ENCODE measurements around the gene CIT.

Gene CIT

DNA sequence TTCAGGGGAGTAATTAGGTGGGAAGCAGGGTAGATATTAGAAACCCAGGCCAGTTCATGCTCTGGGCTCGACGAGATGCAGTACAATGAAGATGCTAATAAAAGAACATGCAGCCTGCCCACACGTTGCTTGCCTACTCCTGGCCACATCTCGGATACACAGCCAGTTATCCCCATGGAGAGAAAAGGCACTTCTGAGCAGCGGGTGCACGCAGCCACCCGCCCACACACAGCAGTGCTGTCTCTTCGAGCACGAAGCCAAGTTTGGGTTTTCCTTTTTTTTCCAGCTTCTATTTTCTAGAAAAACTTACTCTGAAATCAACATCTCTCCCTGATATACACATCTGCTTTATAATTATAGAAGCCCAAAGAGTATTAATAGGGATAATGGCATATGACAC, 85.7 kb downstream of the CIT start:
- DNase-seq, result no peak

DNA sequence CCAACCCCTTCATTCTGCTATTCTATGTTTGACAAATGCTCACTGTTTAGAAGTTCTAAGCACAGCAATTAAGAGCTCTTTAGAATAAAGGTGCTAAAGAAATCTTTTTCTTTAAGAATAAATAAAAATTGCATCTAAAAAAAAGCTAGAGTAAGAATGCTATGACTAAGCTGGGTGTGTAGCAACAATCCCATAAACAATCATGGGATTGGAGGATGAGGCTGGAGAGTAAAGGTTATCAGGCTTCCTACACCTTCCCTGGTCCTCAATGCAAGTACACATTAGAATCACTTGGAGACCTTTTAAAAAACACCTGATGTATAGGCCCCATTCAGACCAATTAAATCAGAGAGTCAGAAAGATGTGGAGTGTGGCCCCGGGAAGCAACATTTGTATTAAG, 88.3 kb downstream of the CIT start:
- no peak for DNase-seq

DNA sequence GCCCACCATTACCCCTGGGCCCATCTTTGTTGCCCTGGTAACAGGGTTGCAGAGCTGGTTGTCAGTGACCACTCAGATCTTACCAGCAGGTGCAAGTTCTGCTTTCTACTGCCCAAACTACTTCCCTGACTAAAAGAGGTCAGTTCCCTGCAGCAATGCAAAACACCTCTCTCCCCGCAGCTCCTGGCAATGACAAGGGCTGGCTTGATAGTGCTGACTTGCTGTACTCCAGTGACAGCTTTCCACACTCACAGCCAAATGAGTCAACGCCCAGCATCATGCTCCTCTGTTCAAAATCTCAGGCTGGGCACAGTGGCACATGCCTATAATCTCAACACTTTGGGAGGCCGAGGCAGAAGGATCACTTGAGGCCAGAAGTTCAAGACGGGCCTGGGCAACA, 90.6 kb downstream of the CIT start:
- no peak for DNase-seq

DNA sequence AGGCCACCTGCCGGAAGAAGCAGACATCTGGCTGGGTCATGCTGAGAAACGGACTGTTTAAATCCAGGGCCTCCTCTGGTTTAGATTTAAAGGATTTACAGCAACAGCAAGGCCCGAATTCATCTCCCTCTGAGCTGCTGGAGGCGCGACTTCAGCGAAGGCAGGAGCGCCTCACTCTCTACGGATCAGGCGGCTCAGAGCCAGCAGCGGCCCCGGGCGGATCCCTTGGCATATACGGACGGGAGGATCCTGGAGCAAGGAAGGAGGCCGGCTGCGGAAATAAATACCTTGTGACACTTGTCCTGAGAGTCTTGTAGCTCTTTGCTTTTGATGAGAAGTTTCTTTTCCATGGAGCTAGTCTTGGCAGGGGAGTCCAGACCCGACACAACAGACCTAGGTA, 92.4 kb downstream of the CIT start:
- no peak for DNase-seq

DNA sequence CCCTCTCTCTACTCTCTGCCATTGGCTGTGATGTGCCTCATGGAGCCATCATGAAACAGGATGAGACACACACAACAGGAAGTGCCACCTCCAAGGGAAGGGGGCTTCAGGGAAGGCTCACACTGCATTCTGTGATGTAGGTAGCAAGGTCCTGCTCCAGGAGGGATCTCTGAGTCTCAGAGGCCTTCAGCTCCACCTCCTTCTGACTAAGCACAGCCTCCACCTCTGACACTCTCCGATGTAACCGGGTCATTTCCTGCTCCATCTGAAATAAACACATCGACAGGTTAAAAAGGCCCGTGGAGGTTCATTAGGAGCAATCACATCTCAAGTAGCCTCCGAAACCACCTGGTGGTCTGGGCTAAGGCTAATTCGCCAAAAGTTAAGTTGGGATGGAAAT, 93.3 kb downstream of the CIT start:
- no peak for DNase-seq

DNA sequence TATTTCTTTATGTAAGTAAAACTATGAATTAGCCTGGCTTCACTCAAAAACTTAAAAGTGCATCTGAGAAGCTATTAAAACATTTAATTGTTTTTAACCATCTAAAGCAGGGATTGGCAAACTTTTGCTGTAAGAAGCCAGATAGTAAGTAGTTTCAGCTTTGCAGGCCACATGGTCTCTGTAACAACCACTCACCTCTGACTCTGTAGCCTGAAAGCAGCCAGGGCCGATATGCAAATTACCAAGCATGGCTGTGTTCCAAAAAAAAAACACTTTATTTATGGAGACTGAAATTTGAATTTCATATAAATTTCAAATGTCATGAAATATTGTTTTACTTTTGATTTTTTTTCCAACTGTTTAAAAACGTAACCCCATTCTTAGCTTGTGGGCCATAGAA, 95.3 kb downstream of the CIT start:
- no peak for DNase-seq

DNA sequence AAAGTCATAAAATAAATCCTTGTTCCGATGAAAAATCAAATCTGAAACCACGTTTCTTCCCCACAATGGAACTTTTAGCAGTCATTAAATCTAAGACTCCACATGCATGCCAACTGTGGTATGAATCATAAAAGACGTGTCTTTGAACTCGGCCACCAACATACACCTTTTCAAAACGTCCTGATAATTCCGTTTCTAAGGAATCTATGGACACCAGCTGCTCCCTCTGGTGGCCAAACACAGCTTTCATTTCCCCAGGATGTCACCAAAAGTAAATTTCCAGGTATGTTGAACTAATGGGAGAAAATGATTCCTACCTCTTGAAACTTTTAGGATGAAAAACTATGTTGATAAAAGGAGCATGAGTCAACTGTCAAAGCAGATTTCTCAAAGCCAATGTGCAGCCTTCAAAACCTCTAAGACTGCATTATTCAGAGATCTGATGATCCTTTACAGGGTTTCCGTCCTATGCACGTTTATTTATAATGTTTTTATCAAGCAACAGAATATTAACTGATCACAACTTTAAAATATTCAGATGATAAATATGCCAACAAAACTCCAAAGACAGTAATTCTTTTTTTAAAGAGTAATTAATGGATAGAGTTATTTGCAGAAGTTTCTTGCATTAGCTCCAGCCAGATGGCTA, 96.2 kb downstream of the CIT start:
- DNase-seq, result no peak

DNA sequence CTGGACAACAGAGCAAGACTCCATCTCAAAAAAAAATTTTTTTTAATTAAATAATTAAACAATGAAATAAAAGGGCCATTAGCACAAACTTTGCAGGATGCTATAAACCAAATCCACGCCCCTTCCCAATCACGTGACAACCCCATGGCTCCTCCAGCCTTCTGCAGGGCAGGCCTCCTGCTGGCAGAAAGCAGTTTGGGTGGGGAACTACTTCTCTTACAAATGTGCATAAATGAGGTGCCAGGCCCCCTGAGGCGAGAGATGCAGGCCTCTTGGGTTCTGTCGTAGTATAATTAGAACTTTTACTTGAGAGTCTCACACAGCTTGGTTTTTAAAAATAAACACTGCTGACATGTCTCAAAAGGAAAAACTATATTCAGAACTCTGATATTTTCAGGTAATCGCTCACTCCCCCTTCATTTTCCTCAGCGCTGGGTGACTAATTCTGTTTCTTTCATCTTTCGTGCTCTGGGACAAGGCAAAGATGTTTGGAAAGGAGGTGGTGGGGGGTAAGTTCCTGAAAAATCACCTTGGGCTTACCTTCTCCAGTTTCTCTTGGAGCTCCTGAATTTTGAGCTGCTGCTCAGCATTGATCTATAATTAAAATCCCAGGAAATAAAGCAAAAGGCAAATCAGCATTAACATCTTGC, 101.7 kb downstream of the CIT start:
- DNase-seq, result no peak

DNA sequence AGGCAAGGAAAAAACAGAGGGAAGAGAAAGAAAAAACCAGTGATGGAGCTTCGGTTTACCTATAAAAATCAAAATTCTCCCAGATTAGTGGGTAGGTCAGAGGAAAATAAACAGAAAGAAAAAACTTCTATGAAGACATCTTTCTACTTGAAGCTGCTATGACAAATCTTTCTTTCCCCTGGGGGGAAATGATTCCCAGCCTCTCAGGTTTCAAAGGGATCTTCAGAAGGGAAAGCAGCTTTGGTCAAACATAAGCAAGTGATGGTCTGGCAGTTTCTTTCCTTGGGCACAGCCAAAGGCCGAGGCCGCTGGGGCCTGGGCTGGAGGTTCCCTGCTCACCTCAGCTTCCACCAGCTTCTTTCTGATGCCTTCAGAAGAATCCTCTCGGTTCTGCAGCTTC, 104.7 kb downstream of the CIT start:
- no peak for DNase-seq

DNA sequence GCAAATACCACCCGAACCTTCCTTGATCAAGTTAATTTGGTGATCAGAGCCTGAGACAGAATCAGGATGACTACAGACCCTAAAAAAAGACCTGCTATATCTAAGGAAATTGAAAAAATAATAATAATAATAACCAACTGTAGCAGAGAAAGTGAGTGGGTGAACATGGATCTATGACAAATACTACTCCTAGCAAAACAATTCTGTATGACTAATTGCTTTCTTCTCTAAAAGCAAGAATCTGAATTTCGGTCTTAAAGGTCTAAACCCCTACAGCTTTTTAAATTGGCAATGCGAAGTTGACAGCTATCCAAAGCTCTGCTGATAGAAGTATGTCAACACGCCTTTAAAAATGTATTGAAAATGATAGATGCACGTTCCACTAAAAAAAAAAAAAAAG, 107.0 kb downstream of the CIT start:
- DNase-seq, result no peak

DNA sequence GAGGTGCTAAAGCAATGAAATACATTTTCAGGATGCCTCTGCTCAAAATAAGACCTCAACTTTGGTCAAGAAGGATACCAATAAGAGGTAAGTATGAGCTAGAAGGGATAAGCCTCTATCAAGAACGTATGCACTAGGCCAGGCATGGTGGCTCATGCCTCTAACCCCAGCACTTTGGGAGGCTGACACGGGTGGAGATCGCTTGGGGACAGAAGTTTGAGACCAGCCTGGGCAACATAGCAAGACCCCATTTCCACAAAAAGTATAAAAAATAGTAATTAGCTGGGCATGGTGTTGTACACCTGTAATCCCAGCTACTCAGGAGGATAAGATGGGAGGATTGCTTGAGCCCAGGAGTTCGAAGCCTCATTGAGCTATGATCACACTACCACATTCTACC, 114.5 kb downstream of the CIT start:
- no peak for DNase-seq

DNA sequence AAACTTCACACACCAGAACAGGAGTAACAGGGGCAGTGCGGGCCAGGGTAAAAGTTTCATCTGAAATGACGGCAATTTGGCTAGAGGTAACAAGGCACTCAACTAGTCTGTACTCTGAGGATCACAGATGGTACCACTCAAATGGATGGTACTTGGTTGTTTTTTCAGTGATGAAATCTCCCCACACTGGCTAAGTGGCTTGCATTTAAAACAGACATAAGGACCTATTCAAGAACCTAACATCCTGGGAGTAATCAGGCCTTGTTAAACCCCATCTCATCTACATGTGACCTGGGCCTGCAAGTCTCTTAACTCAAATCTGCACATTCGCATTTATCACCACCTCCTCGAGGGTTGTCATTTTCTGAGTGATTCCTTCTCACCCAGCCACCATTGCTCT, 118.4 kb downstream of the CIT start:
- DNase-seq, result no peak

DNA sequence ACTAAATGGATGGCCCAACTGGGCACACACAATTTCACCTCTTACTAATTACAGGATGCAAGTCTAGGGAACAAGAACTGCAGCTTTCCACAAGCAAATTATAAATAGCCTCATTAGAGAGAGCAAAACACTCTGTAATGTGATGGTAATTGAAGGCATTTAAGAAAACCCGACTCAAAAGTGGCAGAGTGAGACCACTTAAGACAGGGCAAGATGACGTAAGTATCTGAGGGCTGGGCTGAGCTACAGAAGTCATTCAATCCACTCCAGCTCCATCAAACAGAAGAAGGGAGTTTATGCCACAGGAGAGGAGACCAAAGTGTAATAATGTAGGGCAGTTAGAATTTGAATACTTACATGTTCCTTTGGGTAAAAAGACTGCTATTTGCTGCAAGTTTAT, 118.9 kb downstream of the CIT start:
- no peak for DNase-seq

DNA sequence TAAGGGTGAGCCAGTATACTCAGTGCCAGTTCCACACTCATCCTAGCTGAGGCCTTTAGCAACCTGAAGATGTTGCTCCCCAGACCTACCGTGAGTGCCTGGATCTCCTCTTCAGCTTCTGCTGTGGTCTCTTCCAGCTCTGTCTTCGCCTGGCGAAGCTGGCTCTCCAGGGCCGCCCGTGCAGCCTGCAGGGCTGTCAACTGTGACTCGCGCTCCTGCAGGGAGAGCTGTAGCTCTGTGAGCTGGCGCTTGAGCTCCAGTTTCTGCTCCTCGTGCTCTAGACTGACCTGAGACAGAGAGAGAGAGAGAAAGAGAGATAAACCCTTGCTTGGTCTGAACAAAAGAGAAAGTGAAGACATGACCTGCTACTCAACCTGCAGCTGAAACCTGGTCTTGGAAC, 125.2 kb downstream of the CIT start:
- DNase-seq, result no peak

DNA sequence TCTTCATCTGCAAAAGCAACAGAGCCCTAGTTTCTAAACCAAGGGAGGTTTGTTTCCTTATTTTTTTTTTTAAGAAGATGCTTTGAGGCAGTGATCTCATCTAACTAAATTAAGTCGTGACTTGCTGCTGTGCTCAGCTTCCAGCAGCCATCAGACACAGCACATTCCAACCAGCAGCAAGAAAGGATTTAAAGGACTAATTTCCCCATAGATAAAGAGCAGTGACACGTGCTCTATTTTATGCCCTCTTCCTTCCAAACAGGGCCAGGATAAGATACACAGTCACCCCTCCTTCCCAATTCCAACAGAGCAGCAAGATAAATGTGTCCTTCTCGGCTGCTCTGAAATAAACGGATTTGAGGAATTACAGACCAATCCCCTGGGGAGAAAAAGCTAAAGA, 127.5 kb downstream of the CIT start:
- DNase-seq, result no peak

DNA sequence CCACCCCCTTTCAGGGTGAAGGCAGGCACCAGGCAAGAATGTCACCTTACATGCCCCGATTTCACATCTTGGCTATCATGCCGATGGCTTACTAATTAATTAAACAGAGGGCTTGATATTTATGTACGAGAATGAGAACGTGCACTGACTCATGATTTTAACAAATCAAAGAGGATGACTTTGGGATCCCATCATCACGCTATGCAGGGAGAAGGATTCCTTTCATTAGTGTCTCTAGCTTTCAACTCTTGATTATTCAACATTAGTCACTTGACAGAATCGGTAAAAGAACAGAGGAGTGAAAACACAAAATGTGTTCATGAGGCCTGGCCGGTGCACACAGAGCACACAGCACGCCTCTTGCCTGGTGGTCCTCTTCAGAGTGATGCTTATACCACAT, 128.6 kb downstream of the CIT start:
- no peak for DNase-seq

DNA sequence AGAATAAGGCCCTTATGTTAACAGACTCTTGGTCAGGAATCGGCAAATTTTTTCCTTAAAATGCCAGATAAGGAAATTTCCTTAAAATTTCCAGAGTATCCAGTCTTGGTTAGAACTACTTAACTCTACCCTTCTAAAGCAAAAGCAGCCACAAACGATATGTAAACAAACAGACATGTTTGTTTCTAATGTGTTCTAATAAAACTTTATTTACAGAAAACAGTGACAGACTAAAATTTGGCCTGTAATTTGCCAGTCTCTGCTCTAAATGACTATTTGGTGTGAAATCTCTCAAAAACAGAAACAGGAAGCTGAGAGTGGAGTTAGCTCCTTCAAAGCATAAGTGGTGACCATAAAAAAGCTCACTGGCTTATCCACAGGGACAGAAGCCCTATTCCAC, 131.0 kb downstream of the CIT start:
- no peak for DNase-seq

DNA sequence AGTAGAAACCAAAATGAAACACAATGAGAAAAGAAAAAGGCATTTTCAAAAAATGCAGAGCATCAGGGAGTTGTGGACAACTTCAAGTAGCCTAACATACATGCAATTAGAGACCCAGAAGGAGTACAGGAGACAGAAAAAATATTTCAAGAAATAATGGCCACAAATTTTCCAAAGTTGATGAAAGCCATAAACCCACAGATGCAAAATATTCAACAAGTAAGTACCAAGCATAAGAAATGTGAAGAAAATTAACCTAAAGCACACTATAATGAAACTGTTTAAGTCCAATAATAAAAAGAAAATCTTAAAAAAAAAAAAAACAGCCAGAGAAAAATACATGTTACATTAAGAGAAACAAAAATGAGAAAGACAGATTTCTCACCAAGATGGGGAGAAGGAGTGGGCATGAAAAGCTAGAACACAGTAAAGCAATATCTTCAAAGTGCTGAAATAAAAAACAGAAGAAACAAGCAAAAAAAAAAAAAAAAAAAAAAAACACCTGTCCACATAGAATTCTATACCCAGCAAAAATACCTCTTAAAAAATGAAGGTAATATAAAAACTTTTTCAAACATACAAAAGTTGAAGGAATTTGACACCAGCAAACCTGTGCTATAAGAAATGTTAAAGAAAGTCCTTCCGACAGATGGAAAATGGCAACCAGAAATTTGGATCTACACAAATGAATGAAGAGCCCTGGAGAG, 132.1 kb downstream of the CIT start:
- DNase-seq, result no peak

DNA sequence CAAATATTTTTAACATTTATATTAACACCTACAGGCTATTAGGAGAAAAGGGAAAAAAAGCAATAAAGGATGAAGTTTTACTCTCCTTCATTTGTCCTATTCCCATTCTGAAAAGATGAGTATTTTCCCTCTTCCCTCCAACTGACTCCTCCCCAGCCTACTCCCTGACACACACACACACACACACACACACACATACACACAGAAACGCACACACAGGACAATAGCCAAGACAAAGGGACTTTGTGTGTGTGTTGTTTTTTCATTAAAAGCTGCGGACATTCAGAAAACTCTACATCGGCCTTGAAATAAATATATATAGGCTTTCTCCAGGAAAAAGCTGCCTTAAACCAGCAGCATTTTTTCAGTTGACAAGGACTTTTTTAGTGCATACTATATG, 134.4 kb downstream of the CIT start:
- no peak for DNase-seq

DNA sequence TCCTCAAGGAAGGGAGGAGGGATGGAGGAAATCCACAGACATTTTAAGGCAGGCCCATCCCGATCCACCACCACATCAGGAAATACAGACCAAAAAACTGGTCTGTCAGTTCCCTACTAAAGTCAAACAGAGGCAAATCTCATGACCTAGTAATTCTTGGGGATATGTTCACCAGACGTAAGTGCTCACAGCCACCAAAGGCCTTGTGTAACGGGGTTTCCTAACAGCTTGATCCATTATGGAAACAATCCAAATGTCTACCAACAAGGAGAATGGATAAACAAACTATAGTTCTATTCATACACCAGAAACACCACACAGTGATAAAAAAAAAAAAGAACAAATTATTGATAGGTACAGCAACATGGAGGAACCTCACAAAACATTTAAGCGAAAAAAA, 136.3 kb downstream of the CIT start:
- no peak for DNase-seq

DNA sequence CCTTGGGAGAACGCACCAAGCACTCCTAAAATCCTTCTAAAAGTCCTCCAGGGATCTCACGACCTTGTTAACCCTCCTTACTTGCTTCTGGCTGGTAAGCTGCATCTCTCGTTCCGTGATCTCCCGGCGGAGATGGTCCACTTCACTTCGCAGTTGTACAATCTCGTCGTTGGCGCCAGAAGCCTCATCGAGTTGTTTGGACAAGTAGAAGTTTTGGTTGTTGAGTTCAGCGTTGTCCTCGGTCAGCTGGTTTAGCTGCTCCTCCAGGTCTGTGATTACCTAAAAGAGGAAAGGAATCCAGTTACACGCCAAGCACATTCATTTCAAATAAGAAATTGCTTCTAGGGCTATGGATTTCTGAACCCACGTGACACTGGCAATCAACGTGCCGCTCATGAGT, 142.0 kb downstream of the CIT start:
- no peak for DNase-seq

DNA sequence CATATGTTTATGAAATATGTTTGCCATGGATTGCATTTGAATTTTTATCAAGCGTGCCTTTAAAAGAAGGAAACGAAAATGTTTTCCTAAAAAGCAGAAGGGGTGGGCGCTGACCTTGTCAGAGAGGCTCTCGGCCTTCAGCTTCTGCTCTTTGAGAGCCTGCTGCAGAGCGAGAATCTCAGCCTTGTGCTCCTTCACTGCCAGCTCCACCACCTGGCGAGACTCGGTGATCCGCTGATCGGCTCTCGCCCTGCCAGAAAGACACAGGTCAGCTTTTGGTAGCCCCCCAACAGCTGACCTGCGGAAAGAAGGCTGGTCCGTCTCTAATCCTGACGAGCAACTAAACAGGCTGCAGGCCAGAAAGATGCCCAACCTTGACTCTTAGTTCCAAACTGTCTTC, 146.7 kb downstream of the CIT start:
- DNase-seq, result no peak

DNA sequence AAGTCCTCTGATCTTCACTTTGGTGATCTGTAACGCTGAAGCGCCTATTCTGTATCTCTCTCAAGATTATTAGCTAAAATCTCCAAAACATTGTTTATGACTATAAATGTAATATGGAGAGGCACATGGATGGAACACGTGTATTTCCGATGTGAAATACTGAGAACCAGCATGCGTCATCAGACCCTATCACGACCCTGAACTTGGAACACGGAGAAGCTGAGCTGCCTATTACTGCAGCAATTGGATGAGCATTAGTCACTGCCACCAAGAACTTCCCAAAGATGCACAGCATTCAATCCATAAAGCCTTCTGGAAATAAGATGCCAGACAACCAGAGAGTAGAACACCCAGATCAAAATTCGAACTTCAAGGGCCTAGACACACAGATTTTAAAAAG, 147.2 kb downstream of the CIT start:
- no peak for DNase-seq

DNA sequence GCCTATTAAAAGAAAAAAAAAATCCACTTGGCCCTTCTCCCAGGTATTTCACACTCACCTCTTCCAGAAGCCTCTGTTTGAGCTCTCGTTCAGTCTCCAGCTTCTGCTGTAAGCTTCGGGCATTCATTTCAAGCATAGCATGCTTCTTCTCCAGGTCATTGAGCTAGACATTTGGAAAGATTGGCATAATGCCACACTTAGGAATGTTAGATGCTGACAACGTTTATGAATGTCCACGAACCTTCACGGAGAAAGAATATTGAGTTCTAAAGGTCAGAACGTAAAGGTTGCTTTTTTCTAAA, 148.7 kb downstream of the CIT start:
- no peak for DNase-seq
